Activated naive CD8-positive, alpha-beta T cell (primary cell): Measurements from ENCODE around the gene AKR1E2.

Experiments
- H3K27ac Mint-ChIP-seq: one replicate; pipeline ENCODE4 v1.8.0; 2021; ENCODE audit warnings: mixed read lengths
- H3K27me3 Mint-ChIP-seq: one replicate; pipeline ENCODE4 v1.8.0; 2021; ENCODE audit warnings: mixed read lengths
- H3K36me3 Mint-ChIP-seq: one replicate; pipeline ENCODE4 v1.8.0; 2021; ENCODE audit warnings: mixed read lengths
- H3K4me1 Mint-ChIP-seq: one replicate; pipeline ENCODE4 v1.8.0; 2021; ENCODE audit warnings: low read depth, mixed read lengths
- H3K4me3 Mint-ChIP-seq: one replicate; pipeline ENCODE4 v1.8.0; 2021; ENCODE audit warnings: mild to moderate bottlenecking, mixed read lengths
- H3K9me3 Mint-ChIP-seq: one replicate; pipeline ENCODE4 v1.8.0; 2021; ENCODE audit warnings: low read depth, mixed read lengths

Gene AKR1E2

GRCh38 chr10:4883079-4883739 is 57.2 kb downstream of the AKR1E2 start:
- no peaks in the 10 kb centered on the region for H3K9me3 Mint-ChIP-seq
- no peaks in the 10 kb centered on the region for H3K4me1 Mint-ChIP-seq
- H3K36me3 Mint-ChIP-seq = peaks cover 22% of the 10 kb centered on the region
- no peak overlapping the region for H3K27ac Mint-ChIP-seq
- H3K4me3 Mint-ChIP-seq = no peak overlapping the region
- H3K27me3 Mint-ChIP-seq = no peaks in the 10 kb centered on the region

GRCh38 chr10:4885162-4885561 is 59.2 kb downstream of the AKR1E2 start:
- peaks cover 18% of the 10 kb centered on the region for H3K36me3 Mint-ChIP-seq
- H3K27ac Mint-ChIP-seq = no peak overlapping the region
- H3K9me3 Mint-ChIP-seq = no peaks in the 10 kb centered on the region
- H3K27me3 Mint-ChIP-seq = no peaks in the 10 kb centered on the region
- H3K4me1 Mint-ChIP-seq = no peaks in the 10 kb centered on the region
- no peak overlapping the region for H3K4me3 Mint-ChIP-seq

- H3K4me3 Mint-ChIP-seq = no peak overlapping the region
- no peaks in the 10 kb centered on the region for H3K27me3 Mint-ChIP-seq
- H3K9me3 Mint-ChIP-seq = no peaks in the 10 kb centered on the region
- peaks cover 7% of the 10 kb centered on the region for H3K36me3 Mint-ChIP-seq
- H3K27ac Mint-ChIP-seq = no peak overlapping the region
- H3K4me1 Mint-ChIP-seq = no peaks in the 10 kb centered on the region
These were observed 61.5 kb downstream of the AKR1E2 start for GRCh38 chr10:4887501-4887900.

- Mint-ChIP-seq H3K4me3 (no peak overlapping the region), H3K36me3 (peaks cover 7% of the 10 kb centered on the region), H3K9me3 (no peaks in the 10 kb centered on the region), H3K4me1 (no peaks in the 10 kb centered on the region), H3K27ac (no peak overlapping the region), H3K27me3 (no peaks in the 10 kb centered on the region)
These were observed 62.2 kb downstream of the AKR1E2 start for GRCh38 chr10:4888236-4888635.

- Mint-ChIP-seq H3K36me3 (peaks cover 7% of the 10 kb centered on the region), H3K4me3 (no peak overlapping the region), H3K4me1 (no peaks in the 10 kb centered on the region), H3K9me3 (no peaks in the 10 kb centered on the region), H3K27ac (no peak overlapping the region), H3K27me3 (no peaks in the 10 kb centered on the region)
These were observed 64.0 kb downstream of the AKR1E2 start for GRCh38 chr10:4889959-4890358.

- Mint-ChIP-seq H3K4me3 (no peak overlapping the region), H3K9me3 (no peaks in the 10 kb centered on the region), H3K36me3 (peaks cover 3% of the 10 kb centered on the region), H3K27ac (no peak overlapping the region), H3K27me3 (no peaks in the 10 kb centered on the region), H3K4me1 (no peaks in the 10 kb centered on the region)
These were observed 66.7 kb downstream of the AKR1E2 start for GRCh38 chr10:4892681-4893080.

- Mint-ChIP-seq H3K4me3 (no peak overlapping the region), H3K27ac (no peak overlapping the region), H3K27me3 (no peaks in the 10 kb centered on the region), H3K4me1 (no peaks in the 10 kb centered on the region), H3K36me3 (peaks cover 3% of the 10 kb centered on the region), H3K9me3 (no peaks in the 10 kb centered on the region)
These were observed 68.3 kb downstream of the AKR1E2 start for GRCh38 chr10:4894335-4894734.
